ENCODE data around the gene MARCHF2.

MARCHF2 gene

DNA sequence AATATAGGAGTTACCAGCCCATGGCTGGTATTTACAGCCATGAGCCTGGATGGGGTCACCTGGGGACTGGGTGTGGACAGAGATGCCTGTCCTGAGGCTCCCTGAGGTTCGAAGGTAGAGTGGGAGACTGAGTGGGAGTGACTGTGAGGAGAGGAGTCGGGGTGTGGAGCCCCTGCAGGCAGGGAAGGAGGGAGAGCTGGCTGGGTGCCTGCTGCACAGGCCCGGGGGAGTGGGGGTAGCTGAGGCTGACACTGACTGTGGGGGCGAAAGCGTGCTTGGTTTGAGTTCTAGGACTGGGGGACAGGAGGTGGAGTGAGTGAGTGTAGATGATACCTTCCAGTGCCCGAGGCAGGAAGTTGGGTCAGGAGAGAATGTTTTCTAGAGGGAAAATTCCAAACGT lies 15.8 kb upstream of the MARCHF2 start:
- H3K4me3 ChIP-seq: no peak overlapping the region
- no peak for TF ChIP-seq CTCF (IDR thresholded peaks at IDR 0.05)
- no peak for DNase-seq (ENCODE audit: low spot score)
- H3K27ac ChIP-seq: peak overlapping the region in 1 of 2 donors; percentile 35

GRCh38 chr19:8397746-8398310 lies 15.3 kb upstream of the MARCHF2 start:
- Histone ChIP-seq H3K4me3 (no peak overlapping the region), H3K27ac (peak overlapping the region in 1 of 2 donors; percentile 35)
- TF ChIP-seq CTCF (IDR thresholded peaks at IDR 0.05): no peak
- DNase-seq (ENCODE audit: low spot score): no peak

GRCh38 chr19:8398311-8398771 lies 14.8 kb upstream of the MARCHF2 start:
- no peak overlapping the region for H3K4me3 ChIP-seq
- no peak for TF ChIP-seq CTCF (IDR thresholded peaks at IDR 0.05)
- no peak overlapping the region for H3K27ac ChIP-seq
- DNase-seq (ENCODE audit: low spot score): no peak

DNA sequence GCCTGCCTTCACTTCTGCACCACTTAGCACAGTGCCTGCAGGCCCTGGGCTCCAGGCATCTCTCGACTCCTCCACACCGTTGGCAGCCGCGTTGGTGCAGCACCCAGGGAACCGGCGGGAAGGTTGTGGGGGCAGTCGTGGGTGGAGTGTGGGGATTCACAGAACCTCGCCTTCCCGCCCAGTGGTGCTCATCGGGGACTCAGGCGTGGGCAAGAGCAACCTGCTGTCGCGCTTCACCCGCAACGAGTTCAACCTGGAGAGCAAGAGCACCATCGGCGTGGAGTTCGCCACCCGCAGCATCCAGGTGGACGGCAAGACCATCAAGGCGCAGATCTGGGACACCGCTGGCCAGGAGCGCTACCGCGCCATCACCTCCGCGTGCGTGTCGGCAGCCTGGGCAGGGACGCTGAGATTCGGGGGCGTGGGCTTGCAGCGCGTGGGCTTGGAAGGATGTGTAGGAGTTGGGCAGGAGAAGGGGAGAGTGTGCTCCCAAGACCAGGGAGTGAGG lies 13.4 kb upstream of the MARCHF2 start:
- H3K27ac ChIP-seq: no peak overlapping the region
- DNase-seq (ENCODE audit: low spot score): no peak
- TF ChIP-seq CTCF (IDR thresholded peaks at IDR 0.05): no peak
- H3K4me3 ChIP-seq: no peak overlapping the region

GRCh38 chr19:8401981-8402411 lies 11.1 kb upstream of the MARCHF2 start:
- no peak overlapping the region for H3K27ac ChIP-seq
- no peak for TF ChIP-seq CTCF (IDR thresholded peaks at IDR 0.05)
- DNase-seq (ENCODE audit: low spot score): no peak
- no peak overlapping the region for H3K4me3 ChIP-seq

GRCh38 chr19:8403098-8403819 lies 9.8 kb upstream of the MARCHF2 start:
- Histone ChIP-seq H3K4me3 (no peak overlapping the region), H3K27ac (no peak overlapping the region)
- TF ChIP-seq CTCF (IDR thresholded peaks at IDR 0.05): no peak
- DNase-seq (ENCODE audit: low spot score): no peak

- no peak for DNase-seq (ENCODE audit: low spot score)
- no peak overlapping the region for H3K4me3 ChIP-seq
Measured at GRCh38 chr19:8403820-8404109, 9.3 kb upstream of the MARCHF2 start.

More at GRCh38 chr19:8403820-8404109, 9.3 kb upstream of the MARCHF2 start:
- no peak overlapping the region for H3K27ac ChIP-seq
- TF ChIP-seq CTCF (IDR thresholded peaks at IDR 0.05): no peak
